ENCODE results near the gene DNPEP.
A peak's percentile ranks its signal among the peaks of the same experiment; 100 is the strongest.

The DNPEP gene

GRCh38 chr2:219378163-219378851 lies 9.4 kb downstream of the DNPEP start:
- Mint-ChIP-seq H3K27ac (no peak overlapping the region), H3K27me3 (no peaks in the 10 kb centered on the region), H3K36me3 (ENCODE audit: low read depth) (peaks cover 81% of the 10 kb centered on the region), H3K4me1 (ENCODE audit: low read depth) (peaks cover 1% of the 10 kb centered on the region), H3K4me3 (no peak overlapping the region), H3K9me3 (no peaks in the 10 kb centered on the region)
- no peak for DNase-seq

GRCh38 chr2:219369447-219369861 lies 18.3 kb downstream of the DNPEP start:
- H3K4me3 Mint-ChIP-seq: no peak overlapping the region
- no peak overlapping the region for H3K27ac Mint-ChIP-seq
- H3K9me3 Mint-ChIP-seq: no peaks in the 10 kb centered on the region
- H3K27me3 Mint-ChIP-seq: no peaks in the 10 kb centered on the region
- no peaks in the 10 kb centered on the region for H3K4me1 Mint-ChIP-seq (ENCODE audit: low read depth)
- no peak for DNase-seq
- peaks cover 28% of the 10 kb centered on the region for H3K36me3 Mint-ChIP-seq (ENCODE audit: low read depth)

- no peak for DNase-seq
- Mint-ChIP-seq H3K4me1 (ENCODE audit: low read depth) (no peaks in the 10 kb centered on the region), H3K4me3 (no peak overlapping the region), H3K27ac (no peak overlapping the region), H3K9me3 (no peaks in the 10 kb centered on the region), H3K27me3 (no peaks in the 10 kb centered on the region), H3K36me3 (ENCODE audit: low read depth) (peaks cover 21% of the 10 kb centered on the region)
Observed at GRCh38 chr2:219368690-219369191, 19.0 kb downstream of the DNPEP start.

GRCh38 chr2:219362524-219363164 lies 25.1 kb downstream of the DNPEP start:
- H3K4me1 Mint-ChIP-seq (ENCODE audit: low read depth): peaks cover 8% of the 10 kb centered on the region
- H3K9me3 Mint-ChIP-seq: no peaks in the 10 kb centered on the region
- no peak for DNase-seq
- no peak overlapping the region for H3K4me3 Mint-ChIP-seq
- peaks cover 3% of the 10 kb centered on the region for H3K36me3 Mint-ChIP-seq (ENCODE audit: low read depth)
- H3K27ac Mint-ChIP-seq: no peak overlapping the region
- H3K27me3 Mint-ChIP-seq: peaks cover 26% of the 10 kb centered on the region

- no peak overlapping the region for H3K27ac Mint-ChIP-seq
- DNase-seq: no peak
- H3K36me3 Mint-ChIP-seq (ENCODE audit: low read depth): no peaks in the 10 kb centered on the region
- H3K4me1 Mint-ChIP-seq (ENCODE audit: low read depth): peaks cover 8% of the 10 kb centered on the region
- no peaks in the 10 kb centered on the region for H3K9me3 Mint-ChIP-seq
- no peak overlapping the region for H3K4me3 Mint-ChIP-seq
- H3K27me3 Mint-ChIP-seq: peaks cover 30% of the 10 kb centered on the region
Observed at GRCh38 chr2:219362072-219362471, 25.6 kb downstream of the DNPEP start.

GRCh38 chr2:219358170-219359075 lies 29.3 kb downstream of the DNPEP start:
- DNase-seq: no peak
- H3K4me1 Mint-ChIP-seq (ENCODE audit: low read depth): peaks cover 8% of the 10 kb centered on the region
- H3K4me3 Mint-ChIP-seq: peak overlapping the region; percentile 28
- no peaks in the 10 kb centered on the region for H3K36me3 Mint-ChIP-seq (ENCODE audit: low read depth)
- no peaks in the 10 kb centered on the region for H3K9me3 Mint-ChIP-seq
- no peak overlapping the region for H3K27ac Mint-ChIP-seq
- H3K27me3 Mint-ChIP-seq: peaks cover 64% of the 10 kb centered on the region

GRCh38 chr2:219356834-219357233 lies 30.9 kb downstream of the DNPEP start:
- Mint-ChIP-seq H3K4me1 (ENCODE audit: low read depth) (peaks cover 2% of the 10 kb centered on the region), H3K36me3 (ENCODE audit: low read depth) (no peaks in the 10 kb centered on the region), H3K27me3 (peaks cover 64% of the 10 kb centered on the region), H3K9me3 (no peaks in the 10 kb centered on the region), H3K4me3 (no peak overlapping the region), H3K27ac (no peak overlapping the region)
- DNase-seq: no peak

GRCh38 chr2:219354582-219354981 lies 33.1 kb downstream of the DNPEP start:
- Mint-ChIP-seq H3K4me1 (ENCODE audit: low read depth) (peaks cover 2% of the 10 kb centered on the region), H3K27ac (no peak overlapping the region), H3K36me3 (ENCODE audit: low read depth) (no peaks in the 10 kb centered on the region), H3K27me3 (peaks cover 64% of the 10 kb centered on the region), H3K4me3 (no peak overlapping the region), H3K9me3 (no peaks in the 10 kb centered on the region)
- no peak for DNase-seq

GRCh38 chr2:219353129-219353528 lies 34.6 kb downstream of the DNPEP start:
- peaks cover 64% of the 10 kb centered on the region for H3K27me3 Mint-ChIP-seq
- no peaks in the 10 kb centered on the region for H3K4me1 Mint-ChIP-seq (ENCODE audit: low read depth)
- H3K9me3 Mint-ChIP-seq: no peaks in the 10 kb centered on the region
- H3K4me3 Mint-ChIP-seq: no peak overlapping the region
- H3K36me3 Mint-ChIP-seq (ENCODE audit: low read depth): no peaks in the 10 kb centered on the region
- DNase-seq: no peak
- H3K27ac Mint-ChIP-seq: no peak overlapping the region

GRCh38 chr2:219352448-219353023 lies 35.2 kb downstream of the DNPEP start:
- H3K36me3 Mint-ChIP-seq (ENCODE audit: low read depth): no peaks in the 10 kb centered on the region
- peaks cover 61% of the 10 kb centered on the region for H3K27me3 Mint-ChIP-seq
- no peak overlapping the region for H3K27ac Mint-ChIP-seq

GRCh38 chr2:219350710-219351221 lies 36.9 kb downstream of the DNPEP start:
- H3K27ac Mint-ChIP-seq: no peak overlapping the region
- DNase-seq: no peak
- peaks cover 44% of the 10 kb centered on the region for H3K27me3 Mint-ChIP-seq
- H3K4me3 Mint-ChIP-seq: no peak overlapping the region
- no peaks in the 10 kb centered on the region for H3K4me1 Mint-ChIP-seq (ENCODE audit: low read depth)
- H3K9me3 Mint-ChIP-seq: no peaks in the 10 kb centered on the region
- H3K36me3 Mint-ChIP-seq (ENCODE audit: low read depth): no peaks in the 10 kb centered on the region

More at GRCh38 chr2:219352448-219353023, 35.2 kb downstream of the DNPEP start:
- Mint-ChIP-seq H3K4me3 (no peak overlapping the region), H3K9me3 (no peaks in the 10 kb centered on the region), H3K4me1 (ENCODE audit: low read depth) (no peaks in the 10 kb centered on the region)
- peak; percentile 69 for DNase-seq

GRCh38 chr2:219350215-219350614 lies 37.5 kb downstream of the DNPEP start:
- Mint-ChIP-seq H3K4me3 (no peak overlapping the region), H3K27me3 (peaks cover 43% of the 10 kb centered on the region), H3K27ac (no peak overlapping the region), H3K36me3 (ENCODE audit: low read depth) (no peaks in the 10 kb centered on the region), H3K4me1 (ENCODE audit: low read depth) (no peaks in the 10 kb centered on the region), H3K9me3 (no peaks in the 10 kb centered on the region)
- DNase-seq: no peak

- Mint-ChIP-seq H3K9me3 (no peaks in the 10 kb centered on the region), H3K27me3 (peaks cover 28% of the 10 kb centered on the region), H3K27ac (no peak overlapping the region), H3K4me3 (no peak overlapping the region), H3K4me1 (ENCODE audit: low read depth) (no peaks in the 10 kb centered on the region), H3K36me3 (ENCODE audit: low read depth) (no peaks in the 10 kb centered on the region)
- DNase-seq: no peak
Observed at GRCh38 chr2:219344751-219345430, 42.8 kb downstream of the DNPEP start.

- Mint-ChIP-seq H3K9me3 (peaks cover 8% of the 10 kb centered on the region), H3K27me3 (peaks cover 76% of the 10 kb centered on the region)
Observed at GRCh38 chr2:219335373-219335786, 52.3 kb downstream of the DNPEP start.

More at GRCh38 chr2:219335373-219335786, 52.3 kb downstream of the DNPEP start:
- Mint-ChIP-seq H3K36me3 (ENCODE audit: low read depth) (no peaks in the 10 kb centered on the region), H3K27ac (no peak overlapping the region), H3K4me1 (ENCODE audit: low read depth) (peaks cover 2% of the 10 kb centered on the region), H3K4me3 (no peak overlapping the region)
- no peak for DNase-seq
